Fibroblast of the aortic adventitia (primary cell): ENCODE measurements around the gene NBAS. TPM values are rescaled to one million over a fixed set of nuclear protein-coding genes. Genes with fewer than 3 reads are reported as not detected.
A peak's percentile ranks its signal among the peaks of the same experiment; 100 is the strongest.

Experiments
- DNase-seq: peaks from one replicate; pipeline ENCODE4 v3.0.0-alpha.2; 2010; ENCODE audit warnings: low read depth
- H3K4me3 ChIP-seq: 2 replicates; pipeline ENCODE4 v1.5.1; 2011; ENCODE audit warnings: low read depth, mild to moderate bottlenecking, control low read depth, low read length, moderate library complexity
- CTCF ChIP-seq: IDR thresholded peaks from 2 replicates; pipeline ENCODE4 v1.5.1; 2011; ENCODE audit warnings: mild to moderate bottlenecking, low read length, control low read depth, inconsistent platforms; ENCODE audit not compliant: insufficient read depth
- total RNA-seq: library from RNA; depleted of rRNA; stranded (reverse); fragments of >200 nt; gene quantifications from 2 replicates; pipeline ENCODE4 v1.2.3, GENCODE V29; 2012; ENCODE audit warnings: low replicate concordance

Gene NBAS
- total RNA-seq, 1 donor: 76.0 TPM

- no peak overlapping the region for H3K4me3 ChIP-seq
- DNase-seq: peak; percentile 40
- no peak for TF ChIP-seq CTCF
Observed at GRCh38 chr2:15189216-15189615, 371.9 kb downstream of the NBAS start.

GRCh38 chr2:15187702-15188101, 373.4 kb downstream of the NBAS start:
- H3K4me3 ChIP-seq: no peak overlapping the region
- DNase-seq: no peak
- TF ChIP-seq CTCF: no peak

GRCh38 chr2:15186118-15186517, 375.0 kb downstream of the NBAS start:
- TF ChIP-seq CTCF: no peak
- DNase-seq: no peak
- H3K4me3 ChIP-seq: no peak overlapping the region

- no peak overlapping the region for H3K4me3 ChIP-seq
- DNase-seq: no peak
- no peak for TF ChIP-seq CTCF
Observed at GRCh38 chr2:15184491-15184890, 376.6 kb downstream of the NBAS start.

GRCh38 chr2:15182275-15182674, 378.9 kb downstream of the NBAS start:
- DNase-seq: peak; percentile 13
- H3K4me3 ChIP-seq: no peak overlapping the region
- TF ChIP-seq CTCF: no peak

GRCh38 chr2:15181092-15181745, 379.9 kb downstream of the NBAS start:
- DNase-seq: no peak
- no peak overlapping the region for H3K4me3 ChIP-seq
- TF ChIP-seq CTCF: no peak

- DNase-seq: no peak
- H3K4me3 ChIP-seq: no peak overlapping the region
- no peak for TF ChIP-seq CTCF
Observed at GRCh38 chr2:15180379-15180778, 380.8 kb downstream of the NBAS start.
